ENCODE measurements around the gene CWC27.

GRCh38 chr5:65012301-65012892 is 243.7 kb downstream of the CWC27 start:
- no peak for TF ChIP-seq POLR2A (IDR thresholded peaks at IDR 0.05; ENCODE audit: low read depth, low read length)
- TF ChIP-seq POLR2AphosphoS5 (IDR thresholded peaks at IDR 0.05; ENCODE audit: low read depth, low read length), result no peak
- TF ChIP-seq TAF1 (IDR thresholded peaks at IDR 0.05; ENCODE audit: borderline replicate concordance, low read depth, low read length), result no peak
